SK-N-MC (cell line): Measurements from ENCODE around the gene ZNF407.

Experiments used
- DNase-seq: peaks from one replicate; pipeline ENCODE4 v3.0.0-alpha.2; 2011; ENCODE audit warnings: low read depth, low spot score
- H3K27ac ChIP-seq: fragments of 200-600 bp; sonication (generic); 2 replicates; pipeline ENCODE4 v1.5.1; 2016; ENCODE audit warnings: mixed run types
- H3K36me3 ChIP-seq: fragments of 200-600 bp; sonication (generic); 2 replicates; pipeline ENCODE4 v1.6.1; 2017; ENCODE audit warnings: antibody characterized with exemption, low read length, mixed read lengths; ENCODE audit not compliant: insufficient read depth
- H3K4me3 ChIP-seq: fragments of 200-600 bp; sonication (generic); 2 replicates; pipeline ENCODE4 v1.5.1; 2016
- H3K9ac ChIP-seq: fragments of 200-600 bp; sonication (generic); 2 replicates; pipeline ENCODE4 v1.8.0; 2017; ENCODE audit warnings: mixed run types, mixed read lengths; ENCODE audit not compliant: insufficient read length
- H3K9me3 ChIP-seq: fragments of 200-600 bp; sonication (generic); 2 replicates; pipeline ENCODE4 v1.6.1; 2017; ENCODE audit warnings: low read depth, mild to moderate bottlenecking, antibody characterized with exemption, low read length, moderate library complexity, mixed read lengths
- EZH2 ChIP-seq: fragments of 200-600 bp; sonication (generic); IDR thresholded peaks from one replicate; pipeline ENCODE4 v1.6.1; 2017; ENCODE audit warnings: antibody characterized with exemption
- FOXP2 ChIP-seq: optimal IDR thresholded peaks from 2 replicates; pipeline ENCODE3; 2011; ENCODE audit warnings: mild to moderate bottlenecking, moderate library complexity; ENCODE audit not compliant: insufficient read depth; ENCODE audit errors: extremely low read length, control extremely low read depth
- POLR2AphosphoS5 ChIP-seq: IDR thresholded peaks from 2 replicates; pipeline ENCODE4 v1.6.1; 2012; ENCODE audit warnings: mild to moderate bottlenecking, low read depth, low read length, borderline replicate concordance

The ZNF407 gene

DNA sequence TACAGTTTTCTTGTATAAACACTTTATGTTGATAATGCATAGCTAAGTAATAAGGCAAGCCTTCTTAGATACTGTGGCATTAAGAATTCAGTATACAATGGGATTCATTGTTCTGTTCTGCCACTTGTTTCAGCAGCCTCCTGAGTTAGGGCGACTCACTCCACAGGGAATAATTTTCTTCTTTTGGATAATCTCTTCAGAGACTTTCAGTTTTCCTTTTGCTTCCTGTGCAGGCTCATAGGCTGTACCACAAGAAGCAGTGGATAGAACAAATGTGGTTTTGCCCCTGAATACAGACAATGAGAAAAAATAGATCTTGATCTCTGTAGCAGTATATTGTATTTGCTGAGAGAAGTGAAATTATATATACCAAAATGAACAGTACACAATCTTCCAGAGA is 298.0 kb downstream of the ZNF407 start:
- DNase-seq, result no peak
- H3K27ac ChIP-seq, result no peak overlapping the region
- no peak overlapping the region for H3K9ac ChIP-seq
- TF ChIP-seq POLR2AphosphoS5, result no peak
- no peak for TF ChIP-seq FOXP2
- TF ChIP-seq EZH2, result no peak
- H3K36me3 ChIP-seq, result no peaks in the 10 kb centered on the region
- no peak overlapping the region for H3K4me3 ChIP-seq
- H3K9me3 ChIP-seq, result no peaks in the 10 kb centered on the region

GRCh38 chr18:74896390-74896991 is 298.8 kb downstream of the ZNF407 start:
- no peak for DNase-seq
- Histone ChIP-seq H3K4me3 (no peak overlapping the region), H3K27ac (no peak overlapping the region), H3K36me3 (no peaks in the 10 kb centered on the region), H3K9ac (no peak overlapping the region), H3K9me3 (no peaks in the 10 kb centered on the region)
- TF ChIP-seq POLR2AphosphoS5 (no peak), EZH2 (no peak), FOXP2 (no peak)

DNA sequence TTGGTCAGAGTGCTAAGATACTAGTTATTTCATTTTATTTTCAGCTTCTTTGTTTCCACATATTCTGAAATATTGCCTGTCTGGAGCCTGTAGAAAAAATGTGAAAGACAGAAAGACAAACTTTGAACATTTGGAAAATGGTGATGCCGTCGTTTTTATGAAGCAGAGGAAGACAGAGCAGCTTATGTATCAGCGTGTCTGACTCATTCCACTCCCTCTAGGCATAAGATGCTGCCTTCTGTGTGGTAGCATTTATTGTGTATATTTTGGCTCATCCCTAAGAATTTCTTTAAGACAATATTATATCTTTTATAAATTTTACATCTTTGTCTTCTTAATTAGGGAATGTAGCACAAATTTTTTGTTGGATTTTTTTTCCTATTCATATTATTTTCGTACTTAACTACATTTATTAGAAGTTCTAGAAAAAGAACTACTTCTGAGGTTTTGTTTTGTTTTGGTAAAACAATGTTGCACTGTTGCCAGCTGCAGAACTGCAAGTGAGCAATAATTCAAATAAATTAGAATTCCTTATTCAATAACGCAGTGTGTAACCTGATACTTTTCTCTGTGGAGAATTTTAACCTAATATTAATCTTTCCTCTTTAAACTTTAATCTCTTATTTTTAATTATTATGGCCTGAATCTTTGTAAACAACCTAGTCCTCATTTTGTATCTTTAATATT is 300.4 kb downstream of the ZNF407 start:
- no peak for DNase-seq
- Histone ChIP-seq H3K9me3 (no peaks in the 10 kb centered on the region), H3K36me3 (no peaks in the 10 kb centered on the region), H3K9ac (no peak overlapping the region), H3K4me3 (no peak overlapping the region), H3K27ac (no peak overlapping the region)
- TF ChIP-seq POLR2AphosphoS5 (no peak), EZH2 (no peak), FOXP2 (no peak)

- DNase-seq, result no peak
- no peaks in the 10 kb centered on the region for H3K9me3 ChIP-seq
- TF ChIP-seq POLR2AphosphoS5 (no peak), FOXP2 (no peak), EZH2 (no peak)
- H3K27ac ChIP-seq, result no peak overlapping the region
- H3K9ac ChIP-seq, result no peak overlapping the region
- no peaks in the 10 kb centered on the region for H3K36me3 ChIP-seq
- H3K4me3 ChIP-seq, result no peak overlapping the region
Observed at GRCh38 chr18:74898965-74899364, 301.3 kb downstream of the ZNF407 start.

DNA sequence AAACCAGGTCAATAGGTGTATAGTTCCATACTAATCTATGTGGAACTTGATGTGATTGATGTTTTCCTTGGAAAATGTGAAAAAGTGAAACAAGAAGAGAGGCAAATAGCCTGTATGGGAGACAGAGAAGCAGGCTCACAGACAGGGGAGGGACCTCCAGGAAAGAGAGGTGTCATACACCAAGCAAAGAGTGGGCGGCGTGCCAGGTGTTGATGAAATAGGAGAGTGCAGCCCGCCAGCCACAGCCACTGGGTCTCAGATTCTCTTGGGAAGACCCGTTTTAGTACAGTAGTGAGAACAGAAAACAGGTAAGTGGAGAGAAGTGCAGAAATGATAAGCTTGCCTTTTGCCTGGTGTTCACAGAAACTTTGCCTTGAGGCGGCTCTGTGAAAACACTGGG is 301.9 kb downstream of the ZNF407 start:
- DNase-seq, result no peak
- Histone ChIP-seq H3K36me3 (no peaks in the 10 kb centered on the region), H3K9me3 (no peaks in the 10 kb centered on the region), H3K27ac (no peak overlapping the region), H3K4me3 (no peak overlapping the region), H3K9ac (no peak overlapping the region)
- TF ChIP-seq EZH2 (no peak), FOXP2 (no peak), POLR2AphosphoS5 (no peak)

DNA sequence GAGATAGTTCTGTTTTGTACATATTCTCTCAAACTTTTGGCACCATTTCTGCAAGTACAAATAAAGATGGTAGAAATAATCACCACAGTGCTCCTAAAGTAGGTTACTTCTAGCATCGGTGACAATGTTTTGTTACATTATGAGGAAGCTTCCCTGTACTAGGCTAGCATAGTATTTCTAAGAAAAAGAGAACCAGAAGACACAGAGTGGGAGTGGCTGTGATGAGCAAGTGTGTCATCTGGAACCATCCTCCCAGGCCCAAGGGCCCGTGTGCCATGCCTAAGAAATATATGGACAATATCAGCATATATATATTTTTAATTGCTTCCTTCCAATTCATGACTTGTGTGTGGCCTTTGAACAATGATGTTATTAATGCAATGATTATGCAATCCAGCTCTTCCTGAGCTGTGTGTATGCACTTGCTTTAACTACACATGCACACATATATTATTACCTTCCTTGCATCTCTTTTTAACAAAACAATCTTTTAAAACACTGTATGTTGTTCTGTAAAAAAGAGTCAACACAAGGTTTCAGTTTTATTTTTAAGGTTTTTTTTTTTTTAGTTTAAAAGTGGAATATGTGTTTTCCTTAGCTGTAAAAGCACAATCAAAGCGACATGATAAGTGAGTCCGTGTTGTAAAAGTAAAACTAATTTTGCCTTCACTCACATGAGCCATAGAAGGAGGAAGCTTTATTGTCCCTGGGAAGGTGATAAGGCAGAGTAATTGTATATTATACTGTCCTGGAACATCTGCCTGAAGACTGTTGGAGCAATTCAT is 303.9 kb downstream of the ZNF407 start:
- DNase-seq, result no peak

DNA sequence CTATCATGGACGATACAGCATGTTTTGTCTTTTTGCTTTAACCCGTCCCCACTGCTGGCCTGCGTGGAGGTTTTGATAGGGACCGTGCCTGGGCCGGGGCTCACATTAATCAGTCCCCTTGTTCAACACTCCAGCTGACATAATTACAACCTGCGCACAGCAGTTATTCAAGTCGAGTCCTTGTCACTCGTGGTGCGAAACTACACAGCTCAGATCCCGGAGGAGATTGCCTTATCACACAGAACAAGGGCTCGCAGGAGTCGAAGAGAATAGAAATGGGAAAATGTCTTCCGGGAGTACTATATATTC is 304.4 kb downstream of the ZNF407 start:
- no peak for DNase-seq
- no peaks in the 10 kb centered on the region for H3K9me3 ChIP-seq
- H3K27ac ChIP-seq, result no peak overlapping the region
- H3K4me3 ChIP-seq, result no peak overlapping the region
- H3K36me3 ChIP-seq, result no peaks in the 10 kb centered on the region
- no peak for TF ChIP-seq EZH2
- H3K9ac ChIP-seq, result no peak overlapping the region

More for the DNA sequence above, 303.9 kb downstream of the ZNF407 start:
- H3K9ac ChIP-seq, result no peak overlapping the region
- H3K4me3 ChIP-seq, result no peak overlapping the region
- no peak overlapping the region for H3K27ac ChIP-seq
- H3K9me3 ChIP-seq, result no peaks in the 10 kb centered on the region
- TF ChIP-seq POLR2AphosphoS5 (no peak), FOXP2 (no peak), EZH2 (no peak)
- no peaks in the 10 kb centered on the region for H3K36me3 ChIP-seq

DNA sequence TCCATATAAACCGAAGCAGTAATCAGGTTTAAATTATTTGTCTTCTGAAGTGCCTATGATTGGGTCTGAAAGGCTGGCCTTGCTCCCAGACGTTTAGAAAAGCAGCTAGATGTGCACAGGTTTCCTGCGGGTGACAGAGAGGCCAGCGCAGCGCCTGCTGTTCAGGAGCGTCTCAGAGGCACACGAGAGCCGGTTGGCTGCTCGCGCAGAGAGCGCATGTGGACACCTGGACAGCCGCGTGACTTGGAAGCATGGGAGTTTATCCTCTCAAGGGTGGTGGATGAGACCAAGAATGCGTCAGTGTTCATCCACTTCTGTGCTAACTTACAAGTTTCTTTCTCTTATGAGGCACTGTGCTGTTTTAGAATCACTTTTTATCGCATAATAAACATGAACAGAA is 307.6 kb downstream of the ZNF407 start:
- H3K4me3 ChIP-seq, result no peak overlapping the region
- no peak overlapping the region for H3K9ac ChIP-seq
- H3K27ac ChIP-seq, result no peak overlapping the region
- TF ChIP-seq FOXP2 (no peak), POLR2AphosphoS5 (no peak), EZH2 (no peak)
- no peaks in the 10 kb centered on the region for H3K9me3 ChIP-seq
- no peak for DNase-seq
- H3K36me3 ChIP-seq, result no peaks in the 10 kb centered on the region

DNA sequence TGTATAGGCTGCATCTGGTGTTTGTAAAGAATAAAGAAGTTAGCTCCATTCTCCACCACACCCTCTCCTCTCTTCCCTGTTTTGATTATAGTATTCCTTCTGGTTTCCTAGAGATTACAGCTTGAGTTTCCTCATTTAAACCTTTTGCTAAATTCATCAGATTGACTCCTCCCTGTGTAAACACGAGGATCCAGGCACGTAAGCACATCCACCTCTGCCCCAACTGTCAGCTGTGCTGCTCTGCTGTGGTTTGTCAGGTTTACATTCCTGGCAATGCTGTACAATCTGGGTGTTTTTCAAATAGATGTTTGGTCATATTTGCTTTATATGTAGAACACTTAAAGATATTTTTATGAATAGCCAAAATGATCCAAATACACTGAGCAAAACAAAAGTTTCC is 308.5 kb downstream of the ZNF407 start:
- TF ChIP-seq EZH2 (no peak), FOXP2 (no peak), POLR2AphosphoS5 (no peak)
- no peak overlapping the region for H3K4me3 ChIP-seq
- no peaks in the 10 kb centered on the region for H3K9me3 ChIP-seq
- H3K9ac ChIP-seq, result no peak overlapping the region
- no peak for DNase-seq
- H3K36me3 ChIP-seq, result no peaks in the 10 kb centered on the region
- no peak overlapping the region for H3K27ac ChIP-seq
